K562 (cell line): ENCODE data around the gene RAPGEF5. TPM values are rescaled to one million over a fixed set of nuclear protein-coding genes. Genes with fewer than 3 reads are reported as not detected.

ENCODE experiments used
- ATAC-seq: fragments of 200-7000 bp; cut with Tn5 transposase; 3 replicates; pipeline ENCODE4 v1.9.1; 2020; ENCODE audit warnings: moderate library complexity
- BruUV-seq: library from RNA; stranded (reverse); fragments of 400-500 nt; replicated peaks from 2 replicates; lab custom pipeline; 2021; lab: Mats Ljungman, UMichigan
- CTCF ChIA-PET: fragments of 300-600 bp; formaldehyde crosslinking; extraction: SDS; loops from one replicate; lab custom pipeline; 2021; ENCODE audit warnings: low intra/inter-chr PET ratio; lab: Yijun Ruan, JAX
- POLR2A ChIA-PET: fragments of 300-600, 350-650 bp; sonication (Branson Sonifier 250); formaldehyde crosslinking; extraction: SDS; loops from one replicate; lab custom pipeline; 2021; ENCODE audit warnings: antibody characterized with exemption, inconsistent platforms; lab: Yijun Ruan, JAX
- DNase-seq, 4 experiments: peaks; one replicate each; pipeline versions ENCODE4 v3.0.0 to v3.0.0-alpha.2; 2011 to 2018; ENCODE audit warnings: low spot score in 3 of 4, mixed read lengths in 3 of 4; ENCODE audit errors: extremely low read depth in 1 of 4
- FAIRE-seq: peaks from 2 replicates; lab custom pipeline; 2011; peaks lifted over from hg19 to GRCh38; lab: Jason Lieb, UNC
- H2AFZ ChIP-seq: 2 replicates; pipeline ENCODE4 v1.6.0; 2011; ENCODE audit warnings: low read depth, low read length, control low read depth, inconsistent platforms
- H3K27ac ChIP-seq: fragments of 200-600 bp; 3 replicates; pipeline ENCODE4 v1.8.0; 2011; ENCODE audit warnings: low read depth, mild to moderate bottlenecking, control low read depth, inconsistent platforms, low read length, moderate library complexity, mixed read lengths; ENCODE audit errors: extremely low read depth
- H3K27me3 ChIP-seq, 2 experiments: fragments of 300-600 bp in 1 of 2; 2 replicates in 1 of 2; 3 replicates in 1 of 2; pipeline versions ENCODE4 v1.6.0 to v1.8.0; 2011; ENCODE audit warnings: inconsistent platforms in 2 of 2, low read length in 2 of 2, mild to moderate bottlenecking in 1 of 2, mixed read lengths in 1 of 2, moderate library complexity in 1 of 2; ENCODE audit not compliant: control insufficient read depth in 2 of 2, insufficient read depth in 2 of 2
- H3K36me3 ChIP-seq: fragments of 300-600 bp; 3 replicates; pipeline ENCODE4 v1.8.0; 2011; ENCODE audit warnings: mild to moderate bottlenecking, low read length, inconsistent platforms; ENCODE audit not compliant: control insufficient read depth, insufficient read depth
- H3K4me1 ChIP-seq, 2 experiments: fragments of 200-600 bp in 1 of 2; replicated peaks in 1 of 2; 2 replicates in 1 of 2; 3 replicates in 1 of 2; pipeline versions ENCODE4 v1.5.1 to v1.8.0; 2011; ENCODE audit warnings: inconsistent platforms in 2 of 2, low read length in 2 of 2, mild to moderate bottlenecking in 1 of 2, mixed read lengths in 1 of 2, moderate library complexity in 1 of 2; ENCODE audit not compliant: control insufficient read depth in 2 of 2, insufficient read depth in 2 of 2
- H3K4me2 ChIP-seq: 2 replicates; pipeline ENCODE4 v1.6.1; 2011; ENCODE audit warnings: low read length, control low read depth, inconsistent platforms, mixed read lengths; ENCODE audit not compliant: insufficient read depth
- H3K4me3 ChIP-seq: fragments of 200-600 bp; sonication (generic), shearing (Covaris generic); 2 replicates; pipeline ENCODE4 v1.5.1; 2016; ENCODE audit warnings: control low read depth, inconsistent platforms
- H3K79me2 ChIP-seq: fragments of 200-600 bp; 3 replicates; pipeline ENCODE4 v1.8.0; 2011; ENCODE audit warnings: low read length, inconsistent platforms; ENCODE audit not compliant: control insufficient read depth, insufficient read depth
- H3K9ac ChIP-seq, 2 experiments: 2 replicates each; pipeline versions ENCODE4 v1.6.0 to v1.6.1; 2011; ENCODE audit warnings: low read depth in 2 of 2, low read length in 2 of 2, control low read depth in 1 of 2, inconsistent platforms in 1 of 2, mild to moderate bottlenecking in 1 of 2, mixed read lengths in 1 of 2; ENCODE audit not compliant: insufficient read depth in 1 of 2
- H3K9me1 ChIP-seq: one replicate; pipeline ENCODE4 v1.6.0; 2011; ENCODE audit warnings: inconsistent platforms, mild to moderate bottlenecking, low read length, moderate library complexity; ENCODE audit not compliant: control insufficient read depth, insufficient read depth
- H3K9me3 ChIP-seq: replicated peaks from 2 replicates; pipeline ENCODE4 v1.5.1; 2011; ENCODE audit warnings: low read depth, low read length, inconsistent platforms; ENCODE audit not compliant: control insufficient read depth, insufficient read depth
- H4K20me1 ChIP-seq: replicated peaks from 2 replicates; pipeline ENCODE4 v1.6.1; 2011; ENCODE audit warnings: low read length, inconsistent platforms, mixed read lengths; ENCODE audit not compliant: control insufficient read depth, insufficient read depth
- ASH1L ChIP-seq: fragments of 450-650 bp; IDR thresholded peaks from 2 replicates; pipeline ENCODE4 v1.6.1; 2018; ENCODE audit warnings: borderline replicate concordance, mild to moderate bottlenecking, low read depth; ENCODE audit not compliant: partially characterized antibody
- C11orf30 ChIP-seq: fragments of 450-650 bp; IDR thresholded peaks from 2 replicates; pipeline ENCODE4 v1.6.1; 2016; ENCODE audit warnings: low read depth, mild to moderate bottlenecking
- DPF2 ChIP-seq: fragments of 450-650 bp; IDR thresholded peaks from 2 replicates; pipeline ENCODE4 v1.6.1; 2016
- EZH2 ChIP-seq: IDR thresholded peaks from 2 replicates; pipeline ENCODE4 v1.6.1; 2012; ENCODE audit warnings: low read depth, mild to moderate bottlenecking, inconsistent platforms, low read length, borderline replicate concordance
- FOXM1 ChIP-seq, 2 experiments: fragments of 450-650 bp in 1 of 2; sonication (generic) in 1 of 2; formaldehyde crosslinking in 1 of 2; IDR thresholded peaks; 2 replicates each; pipeline versions ENCODE4 v1.6.1 to v1.9.0; 2017 to 2022; ENCODE audit warnings: low read depth in 2 of 2, mild to moderate bottlenecking in 2 of 2, missing genetic modification reagents in 1 of 2, moderate library complexity in 1 of 2
- JUND ChIP-seq, 2 experiments: IDR thresholded peaks; 2 replicates in 1 of 2; 3 replicates in 1 of 2; pipeline ENCODE4 v1.6.1; 2011; ENCODE audit warnings: borderline replicate concordance in 2 of 2, low read depth in 2 of 2, low read length in 2 of 2, improper control_type of control experiment in 1 of 2, missing biosample characterization in 1 of 2, missing genetic modification characterization in 1 of 2, missing genetic modification reagents in 1 of 2
- MAFF ChIP-seq: IDR thresholded peaks from 2 replicates; pipeline ENCODE4 v1.6.1; 2012; ENCODE audit warnings: low read length, improper control_type of control experiment
- MAFG ChIP-seq: fragments of 450-650 bp; conservative IDR thresholded peaks from 2 replicates; pipeline ENCODE4 v1.6.1; 2016; ENCODE audit warnings: missing genetic modification characterization, missing compliant biosample characterization
- MAFK ChIP-seq: IDR thresholded peaks from 2 replicates; pipeline ENCODE4 v1.6.1; 2011; ENCODE audit warnings: low read length, improper control_type of control experiment
- MLLT1 ChIP-seq, 2 experiments: fragments of 450-650 bp; IDR thresholded peaks; 2 replicates each; pipeline ENCODE4 v1.6.1; 2016
- NBN ChIP-seq: fragments of 450-650 bp; IDR thresholded peaks from 2 replicates; pipeline ENCODE4 v1.6.1; 2016; ENCODE audit warnings: low read depth, mild to moderate bottlenecking
- NFIC ChIP-seq: fragments of 450-650 bp; IDR thresholded peaks from 2 replicates; pipeline ENCODE4 v1.6.1; 2017; ENCODE audit warnings: mild to moderate bottlenecking, inconsistent platforms
- NR2C2 ChIP-seq, 2 experiments: fragments of 200-800 bp in 1 of 2; sonication (Bioruptor generic) in 1 of 2; sonication (generic) in 1 of 2; formaldehyde crosslinking in 1 of 2; IDR thresholded peaks; 2 replicates each; pipeline versions ENCODE4 v1.6.1 to v1.8.0; 2016 to 2022; ENCODE audit warnings: mild to moderate bottlenecking in 1 of 2, missing compliant biosample characterization in 1 of 2, missing genetic modification characterization in 1 of 2, missing genetic modification reagents in 1 of 2
- PPARD ChIP-seq: fragments of 250-450 bp; sonication (Bioruptor Pico); IDR thresholded peaks from 2 replicates; pipeline ENCODE4 v1.8.0; 2022; ENCODE audit warnings: inconsistent platforms, mild to moderate bottlenecking, moderate library complexity
- TEAD4 ChIP-seq, 2 experiments: sonication (generic) in 1 of 2; formaldehyde crosslinking in 1 of 2; IDR thresholded peaks; 2 replicates each; pipeline versions ENCODE4 v1.6.1 to v1.8.0; 2012 to 2022; ENCODE audit warnings: borderline replicate concordance in 1 of 2, inconsistent platforms in 1 of 2, low read length in 1 of 2, mild to moderate bottlenecking in 1 of 2, missing genetic modification reagents in 1 of 2
- ZBTB17 ChIP-seq: fragments of 450-650 bp; formaldehyde crosslinking; IDR thresholded peaks from 2 replicates; pipeline ENCODE4 v1.4.0; 2020; ENCODE audit warnings: mild to moderate bottlenecking
- ZNF316 ChIP-seq: fragments of 450-650 bp; IDR thresholded peaks from 2 replicates; pipeline ENCODE4 v1.6.1; 2016
- ZNF507 ChIP-seq: conservative IDR thresholded peaks from 2 replicates; pipeline ENCODE4 v1.6.1; 2017; ENCODE audit warnings: missing genetic modification characterization, missing compliant biosample characterization
- ZNF764 ChIP-seq: fragments of 250-450 bp; sonication (Bioruptor Pico); IDR thresholded peaks from 2 replicates; pipeline ENCODE4 v1.4.0; 2020; ENCODE audit warnings: low read depth, mild to moderate bottlenecking, moderate library complexity
- ZNF830 ChIP-seq: fragments of 250-450 bp; sonication (Bioruptor Pico); IDR thresholded peaks from 2 replicates; pipeline ENCODE4 v1.5.0; 2021; ENCODE audit warnings: mild to moderate bottlenecking
- WGBS: fragments of 100-300 bp; shearing (Covaris generic); methylation state at CpG from one replicate; pipeline ENCODE4 v1.1.6; 2016; ENCODE audit warnings: low coverage, mixed read lengths; ENCODE audit not compliant: insufficient coverage; ENCODE audit errors: missing lambda C conversion rate; 5-methylcytosine and 5-hydroxymethylcytosine counted together
- in situ Hi-C: fragments of 300-500 bp; cut with MboI; formaldehyde crosslinking; loops from 4 replicates; pipeline ENCODE4 v1.15.0; 2018; ENCODE audit warnings: inconsistent platforms, mixed read lengths
- intact Hi-C: fragments of 100-400 bp; cut with micrococcal nuclease; formaldehyde crosslinking; loops from 2 replicates; pipeline ENCODE4 v1.14.2; 2022
- polyA plus RNA-seq, 8 experiments: library from polyadenylated mRNA; depleted of rRNA in 4 of 8; stranded (reverse) in 5 of 8; unstranded in 3 of 8; fragments of >200 nt; fragmentation: Nextera tagmentation in 2 of 8; fragmentation: Illumina TruSeq in 1 of 8; extraction: Ambion mirVana in 2 of 8; extraction: Trizol in 1 of 8; gene quantifications; 2 replicates each; pipeline versions ENCODE4 v1.2.1 to v1.2.3, GENCODE V29; 2011 to 2014; ENCODE audit warnings: inconsistent platforms in 1 of 8, missing spikeins in 1 of 8
- total RNA-seq, 7 experiments: library from RNA; depleted of rRNA in 6 of 7; stranded (reverse); fragments of >200 nt in 6 of 7; fragmentation: Illumina TruSeq in 2 of 7; extraction: Trizol in 2 of 7; gene quantifications; 2 replicates each; pipeline versions ENCODE4 v1.2.1 to v1.2.3, GENCODE V29; 2011 to 2021; ENCODE audit warnings: low replicate concordance in 1 of 7

The RAPGEF5 gene
- total and polyA plus RNA-seq, 9 of the 15 experiments (the other 6 are each of a cell fraction or from before 2014, with no cell fraction given), result 0.39 to 2.0 (median 1.1) TPM

GRCh38 chr7:22329816-22330524 is 27.0 kb downstream of the RAPGEF5 start:
- H3K4me2 ChIP-seq, result 0 out of 2 replicates have a peak overlapping the region, but pooled peaks have one; percentile 33
- no peaks in the 10 kb centered on the region for H3K9me3 ChIP-seq
- ATAC-seq (peak; percentile 81), DNase-seq (no peak), FAIRE-seq (no peak)
- H3K27me3 ChIP-seq, result no peaks in the 10 kb centered on the region
- peaks cover 6 to 10% of the 10 kb centered on the region in 2 experiments; a peak in 4 of 5 replicates for H3K4me1 ChIP-seq
- ChIA-PET CTCF (no interaction called here), POLR2A (interaction anchor here (1.5 kb wide), 1 partner anchor 10 kb away, joined by 8 read pairs; no protein-coding TSS in a partner anchor)
- intact Hi-C loops, result loop anchor here (5.0 kb wide), 1 partner anchor 122 kb away; no protein-coding TSS in a partner anchor
- no peaks in the 10 kb centered on the region for H3K79me2 ChIP-seq
- in situ Hi-C loops, result no loop called here
- WGBS, result 7% methylated on average over 4 of the region's 4 CpGs
- BruUV-seq, result no TSS peak
- H3K27ac ChIP-seq, result no peak overlapping the region
- no peaks in the 10 kb centered on the region for H4K20me1 ChIP-seq
- no peak overlapping the region for H3K4me3 ChIP-seq
- H3K36me3 ChIP-seq, result no peaks in the 10 kb centered on the region
- peak overlapping the region in 1 of 2 experiments; percentile 66; a peak in 2 of 4 replicates for H3K9ac ChIP-seq
- no peaks in the 10 kb centered on the region for H3K9me1 ChIP-seq
- H2AFZ ChIP-seq, result peak overlapping the region; percentile 70
- TF ChIP-seq C11orf30, result peak; percentile 99
- TF ChIP-seq DPF2, result no peak
- no peak for TF ChIP-seq ZBTB17 (CRISPR knock-in tag)
- TF ChIP-seq FOXM1 (IDR thresholded peaks at IDR 0.05; ENCODE audit: low read depth), result no peak
- TF ChIP-seq FOXM1 (CRISPR knock-in tag; IDR thresholded peaks at IDR 0.05; ENCODE audit: low read depth), result no peak
- TF ChIP-seq NR2C2 (CRISPR knock-in tag; IDR thresholded peaks at IDR 0.05), result no peak
- TF ChIP-seq NR2C2 (tag; IDR thresholded peaks at IDR 0.05), result peak; percentile 60; the same call in 1 of the 2 replicates
- TF ChIP-seq ZNF507, result no peak
- TF ChIP-seq MLLT1 (IDR thresholded peaks at IDR 0.05), result no peak
- TF ChIP-seq ZNF830 (CRISPR knock-in tag), result no peak
- TF ChIP-seq NBN, result no peak
- TF ChIP-seq EZH2, result no peak
- TF ChIP-seq JUND (IDR thresholded peaks at IDR 0.05; ENCODE audit: borderline replicate concordance, low read depth, low read length), result peak; percentile 18; the same call in 1 of the 2 replicates
- TF ChIP-seq JUND (tag; IDR thresholded peaks at IDR 0.05; ENCODE audit: borderline replicate concordance, low read depth, low read length), result no peak
- no peak for TF ChIP-seq ASH1L
- TF ChIP-seq MAFK, result peak; percentile 97
- peak; percentile 99 for TF ChIP-seq MAFG
- no peak for TF ChIP-seq PPARD (CRISPR knock-in tag)
- no peak for TF ChIP-seq ZNF764 (CRISPR knock-in tag)
- no peak for TF ChIP-seq TEAD4 (IDR thresholded peaks at IDR 0.05; ENCODE audit: low read length)
- no peak for TF ChIP-seq TEAD4 (CRISPR knock-in tag; IDR thresholded peaks at IDR 0.05; ENCODE audit: borderline replicate concordance)
- peak; percentile 99 for TF ChIP-seq ZNF316
- TF ChIP-seq MAFF, result peak; percentile 97
- TF ChIP-seq NFIC, result peak; percentile 74
